Measurements from ENCODE around the gene FADD.

- TF ChIP-seq EZH2 (IDR thresholded peaks at IDR 0.05; ENCODE audit: borderline replicate concordance, low read length) = no peak
- TF ChIP-seq, protein P1, sequence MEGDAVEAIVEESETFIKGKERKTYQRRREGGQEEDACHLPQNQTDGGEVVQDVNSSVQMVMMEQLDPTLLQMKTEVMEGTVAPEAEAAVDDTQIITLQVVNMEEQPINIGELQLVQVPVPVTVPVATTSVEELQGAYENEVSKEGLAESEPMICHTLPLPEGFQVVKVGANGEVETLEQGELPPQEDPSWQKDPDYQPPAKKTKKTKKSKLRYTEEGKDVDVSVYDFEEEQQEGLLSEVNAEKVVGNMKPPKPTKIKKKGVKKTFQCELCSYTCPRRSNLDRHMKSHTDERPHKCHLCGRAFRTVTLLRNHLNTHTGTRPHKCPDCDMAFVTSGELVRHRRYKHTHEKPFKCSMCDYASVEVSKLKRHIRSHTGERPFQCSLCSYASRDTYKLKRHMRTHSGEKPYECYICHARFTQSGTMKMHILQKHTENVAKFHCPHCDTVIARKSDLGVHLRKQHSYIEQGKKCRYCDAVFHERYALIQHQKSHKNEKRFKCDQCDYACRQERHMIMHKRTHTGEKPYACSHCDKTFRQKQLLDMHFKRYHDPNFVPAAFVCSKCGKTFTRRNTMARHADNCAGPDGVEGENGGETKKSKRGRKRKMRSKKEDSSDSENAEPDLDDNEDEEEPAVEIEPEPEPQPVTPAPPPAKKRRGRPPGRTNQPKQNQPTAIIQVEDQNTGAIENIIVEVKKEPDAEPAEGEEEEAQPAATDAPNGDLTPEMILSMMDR (conservative IDR thresholded peaks at IDR 0.05 in 1 of 2, IDR thresholded peaks at IDR 0.05 in 1 of 2; ENCODE audit: extremely low read depth in 1 of 2, insufficient read depth in 1 of 2, low read depth in 1 of 2, low read length in 2 of 2) = no peak
These were observed 15.3 kb upstream of the FADD start for GRCh38 chr11:70187771-70188170.

Measured in mammary epithelial cell (primary cell).